Thyroid gland (tissue), 4 donors: ENCODE data around the gene CEBPG. TPM values are rescaled to one million over a fixed set of nuclear protein-coding genes. Genes with fewer than 3 reads are reported as not detected.

ENCODE experiments used
- DNase-seq, 2 donors: peaks; one replicate each; pipeline ENCODE4 v3.0.0-alpha.2; 2019
- H3K27ac ChIP-seq, 3 donors: fragments of 200-600 bp; sonication (generic); 1 replicate in 2 of 3; 2 replicates in 1 of 3; pipeline ENCODE4 v1.5.1; 2016 to 2019; ENCODE audit warnings: mild to moderate bottlenecking in 1 of 3, moderate library complexity in 1 of 3
- H3K27me3 ChIP-seq: fragments of 200-600 bp; sonication (generic); one replicate; pipeline ENCODE4 v1.5.1; 2019
- H3K36me3 ChIP-seq, 2 donors: fragments of 200-600 bp; sonication (generic); one replicate each; pipeline ENCODE4 v1.5.1; 2016 to 2019
- H3K4me1 ChIP-seq, 2 donors: fragments of 200-600 bp; sonication (generic); one replicate each; pipeline ENCODE4 v1.5.1; 2017 to 2019
- H3K4me3 ChIP-seq, 3 donors: fragments of 200-600 bp; sonication (generic); replicated peaks in 1 of 3; 1 replicate in 2 of 3; 2 replicates in 1 of 3; pipeline ENCODE4 v1.5.1; 2016; ENCODE audit warnings: mild to moderate bottlenecking in 1 of 3
- H3K9me3 ChIP-seq: fragments of 200-600 bp; sonication (generic); one replicate; pipeline ENCODE4 v1.5.1; 2017
- CTCF ChIP-seq, 6 experiments: fragments of 200-600 bp in 3 of 6; fragments of 450-650 bp in 3 of 6; sonication (generic) in 3 of 6; IDR thresholded peaks; one replicate each; pipeline ENCODE4 v1.5.1; 2016 to 2019; ENCODE audit warnings: antibody characterized with exemption in 6 of 6, mild to moderate bottlenecking in 2 of 6, inconsistent platforms in 1 of 6, moderate library complexity in 1 of 6
- POLR2A ChIP-seq, 2 donors: fragments of 450-650 bp; IDR thresholded peaks; one replicate each; pipeline ENCODE4 v1.6.1; 2017; ENCODE audit warnings: antibody characterized with exemption in 2 of 2, mild to moderate bottlenecking in 2 of 2, moderate library complexity in 1 of 2
- WGBS, 2 donors: methylation state at CpG; one replicate each; pipeline ENCODE4 v1.1.5; 2017; 5-methylcytosine and 5-hydroxymethylcytosine counted together
- intact Hi-C: fragments of 100-400 bp; cut with DNase I; formaldehyde crosslinking; loops from one replicate; pipeline ENCODE4 v1.15.1; 2023
- total RNA-seq, 4 donors: library from RNA; depleted of rRNA; stranded (reverse); fragments of >200 nt; gene quantifications; one replicate each; pipeline ENCODE4 v1.2.3, GENCODE V29; 2016

CEBPG gene
- total RNA-seq, 4 donors from 2014 or later, result 19.8 to 33.8 (median 26.7) TPM

- TF ChIP-seq CTCF (IDR thresholded peaks at IDR 0.05) (no peak), POLR2A (IDR thresholded peaks at IDR 0.05) (no peak)
- Histone ChIP-seq H3K9me3 (no peaks in the 10 kb centered on the region), H3K4me1 (no peaks in the 10 kb centered on the region), H3K36me3 (no peaks in the 10 kb centered on the region), H3K4me3 (no peak overlapping the region), H3K27ac (no peak overlapping the region), H3K27me3 (no peaks in the 10 kb centered on the region)
- no peak for DNase-seq
- WGBS, 2 donors, result 95% methylated on average over 13 to 16 of the region's 18 CpGs
- intact Hi-C loops, result loop anchor here (2.0 kb wide), 1 partner anchor 168 kb away; no protein-coding TSS in a partner anchor
Observed at GRCh38 chr19:33408538-33409434, 35.3 kb downstream of the CEBPG start.

GRCh38 chr19:33409906-33410685 is 36.6 kb downstream of the CEBPG start:
- Histone ChIP-seq H3K27me3 (no peaks in the 10 kb centered on the region), H3K27ac (no peak overlapping the region), H3K9me3 (no peaks in the 10 kb centered on the region), H3K4me3 (no peak overlapping the region), H3K4me1 (no peaks in the 10 kb centered on the region), H3K36me3 (no peaks in the 10 kb centered on the region)
- no peak for DNase-seq
- WGBS, 2 donors, result 96 to 97% methylated on average over 5 to 14 of the region's 27 CpGs
- intact Hi-C loops, result loop anchor here (2.0 kb wide), 1 partner anchor 169 kb away; no protein-coding TSS in a partner anchor
- TF ChIP-seq POLR2A (IDR thresholded peaks at IDR 0.05) (no peak), CTCF (IDR thresholded peaks at IDR 0.05) (no peak)

GRCh38 chr19:33410915-33411401 is 37.4 kb downstream of the CEBPG start:
- TF ChIP-seq POLR2A (IDR thresholded peaks at IDR 0.05) (no peak), CTCF (IDR thresholded peaks at IDR 0.05) (no peak)
- no peaks in the 10 kb centered on the region for H3K36me3 ChIP-seq
- intact Hi-C loops, result no loop called here
- no peak overlapping the region for H3K4me3 ChIP-seq
- H3K9me3 ChIP-seq, result no peaks in the 10 kb centered on the region
- DNase-seq, result no peak
- 90 to 92% methylated on average over 2 to 12 of the region's 21 CpGs for whole genome bisulfite sequencing, 2 donors
- no peaks in the 10 kb centered on the region for H3K27me3 ChIP-seq
- no peak overlapping the region for H3K27ac ChIP-seq
- no peaks in the 10 kb centered on the region for H3K4me1 ChIP-seq

- Histone ChIP-seq H3K4me3 (no peak overlapping the region), H3K27me3 (no peaks in the 10 kb centered on the region), H3K4me1 (no peaks in the 10 kb centered on the region), H3K36me3 (no peaks in the 10 kb centered on the region), H3K9me3 (no peaks in the 10 kb centered on the region), H3K27ac (no peak overlapping the region)
- intact Hi-C loops, result no loop called here
- DNase-seq, result no peak
- 95% methylated on average over 9 to 17 of the region's 20 CpGs for WGBS, 2 donors
- TF ChIP-seq CTCF (IDR thresholded peaks at IDR 0.05) (no peak), POLR2A (IDR thresholded peaks at IDR 0.05) (no peak)
Observed at GRCh38 chr19:33411621-33412180, 38.2 kb downstream of the CEBPG start.
